GM12891 (cell line): ENCODE data around the gene NTRK3.

Experiments used
- PAX5 ChIP-seq: IDR thresholded peaks from 2 replicates; pipeline ENCODE4 v1.6.1; 2011; ENCODE audit warnings: low read length, moderate library complexity, mild to moderate bottlenecking; ENCODE audit not compliant: insufficient read depth, severe bottlenecking
- POLR2A ChIP-seq: IDR thresholded peaks from 2 replicates; pipeline ENCODE4 v1.6.1; 2011; ENCODE audit warnings: low read depth, low read length, control low read depth
- POLR2AphosphoS5 ChIP-seq: IDR thresholded peaks from 2 replicates; pipeline ENCODE4 v1.6.1; 2011; ENCODE audit warnings: low read depth, low read length, control low read depth
- POU2F2 ChIP-seq: IDR thresholded peaks from 2 replicates; pipeline ENCODE4 v1.6.1; 2011; ENCODE audit warnings: low read depth, mild to moderate bottlenecking, control low read depth, low read length, moderate library complexity
- SPI1 ChIP-seq: IDR thresholded peaks from 2 replicates; pipeline ENCODE4 v1.6.1; 2011; ENCODE audit warnings: low read depth, low read length, control low read depth
- TAF1 ChIP-seq: IDR thresholded peaks from 2 replicates; pipeline ENCODE4 v1.6.1; 2011; ENCODE audit warnings: low read depth, low read length, control low read depth

GRCh38 chr15:87817553-87817952, 439.0 kb downstream of the NTRK3 start:
- TF ChIP-seq POLR2A = no peak
- TF ChIP-seq TAF1 = no peak
- no peak for TF ChIP-seq SPI1
- TF ChIP-seq POLR2AphosphoS5 = no peak
- TF ChIP-seq PAX5 = no peak
- TF ChIP-seq POU2F2 = no peak
